Measurements from ENCODE around the gene KLHDC4. TPM values are rescaled to one million over a fixed set of nuclear protein-coding genes. Genes with fewer than 3 reads are reported as not detected.

KLHDC4 gene
- total RNA-seq, 1 experiment from 2014 or later: 36.3 TPM

DNA sequence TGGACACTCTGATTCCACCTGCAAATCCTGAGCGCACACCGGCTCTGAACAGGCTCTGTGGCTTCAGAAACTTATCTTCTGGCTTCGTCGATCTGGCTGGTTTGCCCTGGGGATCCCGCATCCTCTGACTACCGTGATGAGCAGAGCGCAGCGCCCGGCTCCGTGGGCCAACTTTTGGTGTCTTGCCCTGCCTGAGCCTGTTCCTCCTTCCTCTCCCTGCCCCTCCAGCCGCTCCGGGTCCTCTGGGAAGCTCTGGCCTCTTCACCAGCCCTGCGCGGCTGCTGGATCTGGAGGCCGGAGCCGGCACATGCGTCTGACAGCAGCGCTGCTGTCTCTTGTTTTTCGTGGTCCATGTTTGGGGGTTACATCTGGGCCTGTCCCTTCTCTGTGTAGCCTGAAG lies 97.8 kb downstream of the KLHDC4 start:
- Histone ChIP-seq H3K9me3 (ENCODE audit: low read length) (no peaks in the 10 kb centered on the region), H3K4me2 (ENCODE audit: low read length) (no peak overlapping the region), H3K79me2 (ENCODE audit: low read length) (no peaks in the 10 kb centered on the region), H2AFZ (ENCODE audit: low read length) (no peak overlapping the region), H3K27me3 (ENCODE audit: low read length) (peaks cover 9% of the 10 kb centered on the region; the same call in 1 of the 2 replicates), H3K4me1 (ENCODE audit: insufficient read depth, low read length) (no peaks in the 10 kb centered on the region), H3K9ac (ENCODE audit: low read length) (no peak overlapping the region), H3F3A (ENCODE audit: low read length, unreplicated experiment) (no peaks in the 10 kb centered on the region), H4K20me1 (ENCODE audit: low read length) (no peaks in the 10 kb centered on the region), H3K9me2 (replicated peaks; ENCODE audit: low read length) (no peaks in the 10 kb centered on the region), H3K36me3 (ENCODE audit: low read depth, low read length) (no peaks in the 10 kb centered on the region), H3K27ac (ENCODE audit: low read length) (no peak overlapping the region), H3K4me3 (ENCODE audit: low read length) (no peak overlapping the region)
- intact Hi-C loops (cut with micrococcal nuclease): no loop called here
- ChIA-PET CTCF (no interaction called here), POLR2A (ENCODE audit: unreplicated experiment) (no interaction called here)
- TF ChIP-seq CTCF (conservative IDR thresholded peaks at IDR 0.05; ENCODE audit: low read depth, low read length) (no peak), EZH2phosphoT487 (IDR thresholded peaks at IDR 0.05; ENCODE audit: borderline replicate concordance, low read length) (no peak), EZH2 (IDR thresholded peaks at IDR 0.05; ENCODE audit: low read length, unreplicated experiment) (no peak)
- ATAC-seq: no peak
- no TSS peak for BruUV-seq (replicated peaks)
- DNase-seq: no peak

DNA sequence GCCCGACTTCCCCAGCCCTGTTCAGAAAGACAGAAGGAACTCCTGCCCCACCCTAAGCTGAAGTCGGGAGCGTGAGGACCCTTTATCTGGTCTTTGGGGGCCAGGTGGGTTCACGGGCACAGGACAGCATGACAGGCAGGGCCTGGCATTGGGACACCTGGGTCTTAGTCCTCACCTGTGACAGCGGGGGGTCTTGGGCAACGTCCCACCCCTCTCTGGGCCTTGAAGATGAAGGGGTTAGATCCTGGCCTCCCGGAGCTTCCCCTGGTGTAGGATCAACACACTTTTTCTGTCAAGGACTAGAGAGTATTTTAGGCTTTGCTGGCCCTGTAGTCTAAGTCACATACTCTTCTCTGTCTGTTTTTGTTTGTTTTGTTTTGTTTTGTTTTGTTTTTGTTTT lies 98.3 kb downstream of the KLHDC4 start:
- Histone ChIP-seq H3K4me3 (ENCODE audit: low read length) (no peak overlapping the region), H3F3A (ENCODE audit: low read length, unreplicated experiment) (no peaks in the 10 kb centered on the region), H3K9me3 (ENCODE audit: low read length) (no peaks in the 10 kb centered on the region), H3K27me3 (ENCODE audit: low read length) (peaks cover 9% of the 10 kb centered on the region; the same call in 1 of the 2 replicates), H3K4me1 (ENCODE audit: insufficient read depth, low read length) (no peaks in the 10 kb centered on the region), H3K4me2 (ENCODE audit: low read length) (no peak overlapping the region), H3K9ac (ENCODE audit: low read length) (no peak overlapping the region), H3K27ac (ENCODE audit: low read length) (no peak overlapping the region), H4K20me1 (ENCODE audit: low read length) (no peaks in the 10 kb centered on the region), H3K36me3 (ENCODE audit: low read depth, low read length) (no peaks in the 10 kb centered on the region), H3K79me2 (ENCODE audit: low read length) (no peaks in the 10 kb centered on the region), H2AFZ (ENCODE audit: low read length) (no peak overlapping the region), H3K9me2 (replicated peaks; ENCODE audit: low read length) (no peaks in the 10 kb centered on the region)
- BruUV-seq (replicated peaks): no TSS peak
- CTCF ChIA-PET: no interaction called here
- ATAC-seq: no peak
- POLR2A ChIA-PET (ENCODE audit: unreplicated experiment): no interaction called here
- no peak for TF ChIP-seq EZH2 (IDR thresholded peaks at IDR 0.05; ENCODE audit: low read length, unreplicated experiment)
- TF ChIP-seq CTCF (conservative IDR thresholded peaks at IDR 0.05; ENCODE audit: low read depth, low read length): no peak
- no peak for TF ChIP-seq EZH2phosphoT487 (IDR thresholded peaks at IDR 0.05; ENCODE audit: borderline replicate concordance, low read length)
- no peak for DNase-seq
- intact Hi-C loops (cut with micrococcal nuclease): no loop called here

GRCh38 chr16:87666919-87667318 lies 98.9 kb downstream of the KLHDC4 start:
- ChIA-PET CTCF (no interaction called here), POLR2A (ENCODE audit: unreplicated experiment) (no interaction called here)
- H3K4me1 ChIP-seq (ENCODE audit: insufficient read depth, low read length): no peaks in the 10 kb centered on the region
- intact Hi-C loops (cut with micrococcal nuclease): no loop called here
- DNase-seq (no peak), ATAC-seq (no peak)
- H3K36me3 ChIP-seq (ENCODE audit: low read depth, low read length): no peaks in the 10 kb centered on the region
- H3K9ac ChIP-seq (ENCODE audit: low read length): no peak overlapping the region
- no peaks in the 10 kb centered on the region for H3K9me2 ChIP-seq (replicated peaks; ENCODE audit: low read length)
- H3K27me3 ChIP-seq (ENCODE audit: low read length): peaks cover 9% of the 10 kb centered on the region; the same call in 1 of the 2 replicates
- TF ChIP-seq EZH2 (IDR thresholded peaks at IDR 0.05; ENCODE audit: low read length, unreplicated experiment) (no peak), EZH2phosphoT487 (IDR thresholded peaks at IDR 0.05; ENCODE audit: borderline replicate concordance, low read length) (no peak), CTCF (conservative IDR thresholded peaks at IDR 0.05; ENCODE audit: low read depth, low read length) (no peak)
- no peaks in the 10 kb centered on the region for H4K20me1 ChIP-seq (ENCODE audit: low read length)
- H3K27ac ChIP-seq (ENCODE audit: low read length): no peak overlapping the region
- BruUV-seq (replicated peaks): no TSS peak
- no peaks in the 10 kb centered on the region for H3F3A ChIP-seq (ENCODE audit: low read length, unreplicated experiment)
- H3K9me3 ChIP-seq (ENCODE audit: low read length): no peaks in the 10 kb centered on the region
- H3K4me2 ChIP-seq (ENCODE audit: low read length): no peak overlapping the region
- H3K4me3 ChIP-seq (ENCODE audit: low read length): no peak overlapping the region
- H2AFZ ChIP-seq (ENCODE audit: low read length): no peak overlapping the region
- no peaks in the 10 kb centered on the region for H3K79me2 ChIP-seq (ENCODE audit: low read length)
